ENCODE measurements around the gene MUC15. TPM values are rescaled to one million over a fixed set of nuclear protein-coding genes. Genes with fewer than 3 reads are reported as not detected.

The MUC15 gene
- total and polyA plus RNA-seq, 10 of the 15 experiments (the other 5 are each of a cell fraction or from before 2014, with no cell fraction given) = 0.03 to 0.86 (median 0.09) TPM; not detected in 6

GRCh38 chr11:26522912-26523610 lies 49.0 kb downstream of the MUC15 start (continued):
- TF ChIP-seq MEF2A (IDR thresholded peaks at IDR 0.05; ENCODE audit: insufficient read depth, low read depth, low read length) (no peak), YY1 (IDR thresholded peaks at IDR 0.05; ENCODE audit: low read depth, low read length) (0 out of 2 replicates have a peak, but pooled peaks have one; percentile 41), TBL1XR1 (IDR thresholded peaks at IDR 0.05; ENCODE audit: low read depth, low read length) (no peak), ZNF622 (IDR thresholded peaks at IDR 0.05) (no peak), EP300 (IDR thresholded peaks at IDR 0.05; ENCODE audit: borderline replicate concordance in 1 of 2, control insufficient read depth in 1 of 2, low read depth in 2 of 2, low read length in 2 of 2) (no peak), ASH2L (IDR thresholded peaks at IDR 0.05; ENCODE audit: borderline replicate concordance, low read depth) (no peak), RB1 (IDR thresholded peaks at IDR 0.05; ENCODE audit: borderline replicate concordance) (no peak), RUNX3 (IDR thresholded peaks at IDR 0.05; ENCODE audit: low read length) (no peak), HDAC6 (IDR thresholded peaks at IDR 0.05; ENCODE audit: unreplicated experiment) (no peak), MYB (IDR thresholded peaks at IDR 0.05; ENCODE audit: borderline replicate concordance, low read depth, low read length) (no peak), CTCF (IDR thresholded peaks at IDR 0.05 in 2 of 3, conservative IDR thresholded peaks at IDR 0.05 in 1 of 3; ENCODE audit: control insufficient read depth in 2 of 3, extremely low read depth in 1 of 3, insufficient read depth in 1 of 3, low read depth in 3 of 3, low read length in 3 of 3) (peak; percentile 30 to 40 (median 32); a peak in 4 of 6 replicates), BHLHE40 (IDR thresholded peaks at IDR 0.05; ENCODE audit: borderline replicate concordance in 1 of 2, low read depth in 2 of 2, low read length in 1 of 2) (no peak), BMI1 (IDR thresholded peaks at IDR 0.05; ENCODE audit: borderline replicate concordance) (no peak), ZBED1 (IDR thresholded peaks at IDR 0.05; ENCODE audit: borderline replicate concordance) (no peak), CREB1 (IDR thresholded peaks at IDR 0.05; ENCODE audit: low read depth) (no peak), E2F4 (IDR thresholded peaks at IDR 0.05; ENCODE audit: low read depth, low read length) (no peak), SMC3 (IDR thresholded peaks at IDR 0.05; ENCODE audit: borderline replicate concordance, low read length) (peak; percentile 31; the same call in 1 of the 2 replicates), USF2 (IDR thresholded peaks at IDR 0.05; ENCODE audit: borderline replicate concordance, low read depth, low read length) (no peak), ZNF24 (IDR thresholded peaks at IDR 0.05) (no peak), ZNF207 (IDR thresholded peaks at IDR 0.05; ENCODE audit: borderline replicate concordance) (no peak), NFYA (IDR thresholded peaks at IDR 0.05; ENCODE audit: borderline replicate concordance, low read depth, low read length) (no peak), FOS (IDR thresholded peaks at IDR 0.05; ENCODE audit: borderline replicate concordance, extremely low read depth, insufficient read length) (no peak), TCF7 (IDR thresholded peaks at IDR 0.05; ENCODE audit: borderline replicate concordance) (no peak), RAD21 (IDR thresholded peaks at IDR 0.05; ENCODE audit: insufficient read depth, low read depth, low read length) (peak; percentile 33), MEF2B (IDR thresholded peaks at IDR 0.05; ENCODE audit: partially characterized antibody, poor library complexity, severe bottlenecking) (no peak)
